ENCODE measurements around the gene PTPRG. TPM values are rescaled to one million over a fixed set of nuclear protein-coding genes. Genes with fewer than 3 reads are reported as not detected.

PTPRG gene
- polyA plus RNA-seq, 3 donors: not detected

- Mint-ChIP-seq H3K9me3 (peaks cover 0 to 5% (median 2%) of the 10 kb centered on the region in 7 donors), H3K4me3 (no peak overlapping the region), H3K27ac (no peak overlapping the region), H3K4me1 (no peaks in the 10 kb centered on the region), H3K27me3 (ENCODE audit: low read depth in 3 of 3) (no peaks in the 10 kb centered on the region), H3K36me3 (no peaks in the 10 kb centered on the region)
- no peak for DNase-seq
- H4K20me1 ChIP-seq (ENCODE audit: insufficient read depth, low read length): no peaks in the 10 kb centered on the region
- no peaks in the 10 kb centered on the region for H3K4me1 ChIP-seq (ENCODE audit: control insufficient read depth in 1 of 2, insufficient read depth in 2 of 2, low read length in 2 of 2)
- no peak for TF ChIP-seq CTCF (IDR thresholded peaks at IDR 0.05)
- no peak overlapping the region for H3K9ac ChIP-seq (ENCODE audit: insufficient read depth, low read length, poor library complexity, severe bottlenecking)
- H3K4me3 ChIP-seq (replicated peaks in 1 of 3; ENCODE audit: low read depth in 2 of 3, low read length in 3 of 3): no peak overlapping the region
- H3K79me2 ChIP-seq (ENCODE audit: insufficient read depth, low read length): no peaks in the 10 kb centered on the region
- H3K9me3 ChIP-seq (replicated peaks in 1 of 2; ENCODE audit: control insufficient read depth in 1 of 2, insufficient read depth in 1 of 2, low read length in 2 of 2): peaks cover 0 to 3% of the 10 kb centered on the region in 2 donors
- H3K4me2 ChIP-seq (replicated peaks; ENCODE audit: extremely low read depth, low read length, poor library complexity, severe bottlenecking): no peak overlapping the region
- 100% methylated on average over 2 of the region's 3 CpGs for WGBS (ENCODE audit: insufficient coverage)
- intact Hi-C loops (cut with micrococcal nuclease): no loop called here
- no peak overlapping the region for H3K27ac ChIP-seq (ENCODE audit: low read depth in 1 of 2, low read length in 2 of 2)
- H3K27me3 ChIP-seq (ENCODE audit: control insufficient read depth in 2 of 2, insufficient read depth in 2 of 2, low read length in 2 of 2): no peaks in the 10 kb centered on the region
- no peaks in the 10 kb centered on the region for H3K36me3 ChIP-seq (replicated peaks in 1 of 2; ENCODE audit: control insufficient read depth in 1 of 2, insufficient read depth in 2 of 2, low read length in 2 of 2)
- no peak overlapping the region for H2AFZ ChIP-seq (ENCODE audit: insufficient read depth, low read depth, low read length, poor library complexity, severe bottlenecking)
Measured at GRCh38 chr3:61811652-61812051, 250.3 kb downstream of the PTPRG start.

- intact Hi-C loops (cut with micrococcal nuclease): no loop called here
- TF ChIP-seq CTCF (IDR thresholded peaks at IDR 0.05): no peak
- Histone ChIP-seq H3K9me3 (replicated peaks in 1 of 2; ENCODE audit: control insufficient read depth in 1 of 2, insufficient read depth in 1 of 2, low read length in 2 of 2) (peaks cover 0 to 3% of the 10 kb centered on the region in 2 donors), H3K36me3 (replicated peaks in 1 of 2; ENCODE audit: control insufficient read depth in 1 of 2, insufficient read depth in 2 of 2, low read length in 2 of 2) (no peaks in the 10 kb centered on the region), H4K20me1 (ENCODE audit: insufficient read depth, low read length) (no peaks in the 10 kb centered on the region), H3K4me3 (replicated peaks in 1 of 3; ENCODE audit: low read depth in 2 of 3, low read length in 3 of 3) (no peak overlapping the region), H3K79me2 (ENCODE audit: insufficient read depth, low read length) (no peaks in the 10 kb centered on the region), H3K27me3 (ENCODE audit: control insufficient read depth in 2 of 2, insufficient read depth in 2 of 2, low read length in 2 of 2) (no peaks in the 10 kb centered on the region), H3K4me2 (replicated peaks; ENCODE audit: extremely low read depth, low read length, poor library complexity, severe bottlenecking) (no peak overlapping the region), H3K27ac (ENCODE audit: low read depth in 1 of 2, low read length in 2 of 2) (no peak overlapping the region), H3K9ac (ENCODE audit: insufficient read depth, low read length, poor library complexity, severe bottlenecking) (no peak overlapping the region), H2AFZ (ENCODE audit: insufficient read depth, low read depth, low read length, poor library complexity, severe bottlenecking) (no peak overlapping the region), H3K4me1 (ENCODE audit: control insufficient read depth in 1 of 2, insufficient read depth in 2 of 2, low read length in 2 of 2) (no peaks in the 10 kb centered on the region)
- Mint-ChIP-seq H3K36me3 (no peaks in the 10 kb centered on the region), H3K27me3 (ENCODE audit: low read depth in 3 of 3) (no peaks in the 10 kb centered on the region), H3K4me1 (no peaks in the 10 kb centered on the region), H3K9me3 (peaks cover 0 to 5% (median 2%) of the 10 kb centered on the region in 7 donors), H3K4me3 (no peak overlapping the region), H3K27ac (no peak overlapping the region)
- WGBS (ENCODE audit: insufficient coverage): no CpG with 5 or more reads among the region's 4 CpGs
- no peak for DNase-seq
Measured at GRCh38 chr3:61812085-61812484, 250.7 kb downstream of the PTPRG start.
